Epithelial cell of esophagus (primary cell): Measurements from ENCODE around the gene SDC3.

Source experiments
- DNase-seq: peaks from one replicate; pipeline ENCODE4 v3.0.0; 2010; ENCODE audit warnings: low read depth
- H3K4me3 ChIP-seq: 2 replicates; pipeline ENCODE4 v1.5.1; 2011; ENCODE audit warnings: mild to moderate bottlenecking, low read length, control low read depth
- CTCF ChIP-seq: IDR thresholded peaks from 2 replicates; pipeline ENCODE4 v1.5.1; 2011; ENCODE audit warnings: low read depth, mild to moderate bottlenecking, low read length, control low read depth, inconsistent platforms; ENCODE audit not compliant: insufficient read depth; ENCODE audit errors: missing control alignments

SDC3 gene

GRCh38 chr1:30875197-30875596, 33.4 kb downstream of the SDC3 start:
- TF ChIP-seq CTCF = no peak
- H3K4me3 ChIP-seq = no peak overlapping the region
- no peak for DNase-seq

- no peak overlapping the region for H3K4me3 ChIP-seq
- no peak for DNase-seq
- TF ChIP-seq CTCF = no peak
These were observed 34.4 kb downstream of the SDC3 start for GRCh38 chr1:30874176-30874575.

- peak; percentile 16 for DNase-seq
- TF ChIP-seq CTCF = no peak
- no peak overlapping the region for H3K4me3 ChIP-seq
These were observed 35.7 kb downstream of the SDC3 start for GRCh38 chr1:30872948-30873263.

GRCh38 chr1:30872033-30872947, 36.3 kb downstream of the SDC3 start:
- DNase-seq = no peak
- no peak for TF ChIP-seq CTCF
- H3K4me3 ChIP-seq = no peak overlapping the region

GRCh38 chr1:30871276-30871871, 37.2 kb downstream of the SDC3 start:
- no peak for TF ChIP-seq CTCF
- H3K4me3 ChIP-seq = no peak overlapping the region
- no peak for DNase-seq

- DNase-seq = no peak
- no peak overlapping the region for H3K4me3 ChIP-seq
- no peak for TF ChIP-seq CTCF
These were observed 37.9 kb downstream of the SDC3 start for GRCh38 chr1:30870656-30871055.

- H3K4me3 ChIP-seq = no peak overlapping the region
- no peak for TF ChIP-seq CTCF
- DNase-seq = no peak
These were observed 38.5 kb downstream of the SDC3 start for GRCh38 chr1:30870035-30870434.
